Thoracic aorta (tissue), 2 donors: ENCODE data around the gene ABLIM3. TPM values are rescaled to one million over a fixed set of nuclear protein-coding genes. Genes with fewer than 3 reads are reported as not detected.

Source experiments
- ATAC-seq: fragments of 150-250 bp; one replicate; pipeline ENCODE4 v1.8.0; 2017; ENCODE audit warnings: low read depth; ENCODE audit not compliant: insufficient number of reproducible peaks, low FRiP score
- DNase-seq: peaks from one replicate; pipeline ENCODE4 v3.0.0-alpha.2; 2020; ENCODE audit warnings: low spot score
- H3K27ac ChIP-seq, 2 donors: fragments of 200-600 bp; sonication (generic); 1 replicate in 1 of 2; 2 replicates in 1 of 2; pipeline ENCODE4 v1.5.1; 2016; ENCODE audit warnings: mild to moderate bottlenecking in 2 of 2, moderate library complexity in 2 of 2
- H3K27me3 ChIP-seq: fragments of 200-600 bp; sonication (generic); replicated peaks from 2 replicates; pipeline ENCODE4 v1.6.0; 2016; ENCODE audit warnings: mild to moderate bottlenecking; ENCODE audit not compliant: insufficient read depth
- H3K36me3 ChIP-seq: fragments of 200-600 bp; sonication (generic); one replicate; pipeline ENCODE4 v1.5.1; 2016
- H3K4me1 ChIP-seq, 2 donors: fragments of 200-600 bp; sonication (generic); 1 replicate in 1 of 2; 2 replicates in 1 of 2; pipeline versions ENCODE4 v1.5.1 to v1.6.0; 2016; ENCODE audit warnings: low read depth in 2 of 2, mild to moderate bottlenecking in 1 of 2; ENCODE audit not compliant: control insufficient read depth in 1 of 2
- H3K4me3 ChIP-seq: fragments of 200-600 bp; sonication (generic); 2 replicates; pipeline ENCODE4 v1.5.1; 2016; ENCODE audit warnings: mild to moderate bottlenecking
- H3K9me3 ChIP-seq: fragments of 200-600 bp; sonication (generic); 2 replicates; pipeline ENCODE4 v1.5.1; 2016
- total RNA-seq, 2 donors: library from RNA; depleted of rRNA; stranded (reverse); fragments of >200 nt; gene quantifications; one replicate each; pipeline versions ENCODE4 v1.1.0 to v1.2.3, GENCODE V29; 2016
- TF ChIP-seq, protein P1 (sequence below): fragments of 200-600 bp; sonication (generic); IDR thresholded peaks from one replicate; pipeline ENCODE4 v1.5.1; 2019; ENCODE audit warnings: antibody characterized with exemption

Gene ABLIM3
- total RNA-seq, 2 donors from 2014 or later: 23.0 to 41.2 TPM

DNA sequence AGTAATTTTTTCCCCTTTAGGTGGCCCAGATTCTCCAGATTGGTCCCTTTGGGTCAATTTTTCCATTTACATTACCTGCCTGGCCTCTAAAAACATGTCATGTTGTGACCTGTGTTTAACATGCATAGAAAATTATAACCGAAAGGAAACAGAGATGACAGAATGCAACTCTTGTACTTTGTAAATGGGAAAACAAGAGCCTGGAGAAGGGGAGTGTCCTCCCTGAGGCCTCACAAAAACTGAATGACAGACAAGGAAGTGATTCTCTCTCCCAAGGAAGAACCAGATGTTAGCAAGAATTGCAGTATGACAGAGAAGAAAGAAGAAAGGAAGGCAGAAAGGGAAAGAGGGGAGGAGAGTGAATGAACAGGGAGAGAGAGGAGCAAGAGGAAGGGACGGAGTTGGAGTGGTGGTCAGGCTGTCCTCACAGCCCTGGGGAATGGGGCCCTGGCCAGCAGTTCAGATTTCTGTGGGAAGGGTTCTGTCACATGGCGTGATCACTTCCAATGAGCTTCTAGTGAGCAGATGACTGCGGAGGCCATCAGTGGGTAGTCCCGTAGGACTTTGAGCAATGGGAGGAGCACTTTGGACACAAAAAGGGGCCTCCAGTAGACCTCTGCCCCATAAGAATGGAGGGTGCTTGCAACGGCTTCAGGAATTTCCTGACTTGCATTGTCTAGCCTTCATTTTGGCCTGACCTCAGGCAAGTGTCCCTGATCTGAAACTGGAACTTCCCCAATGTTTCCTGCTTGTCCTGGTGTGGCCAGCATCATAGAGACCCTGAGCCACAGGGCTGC, 31.6 kb downstream of the ABLIM3 start:
- H3K4me1 ChIP-seq: peaks cover 25 to 57% of the 10 kb centered on the region in 2 donors
- no peak overlapping the region for H3K4me3 ChIP-seq
- TF ChIP-seq, protein P1, sequence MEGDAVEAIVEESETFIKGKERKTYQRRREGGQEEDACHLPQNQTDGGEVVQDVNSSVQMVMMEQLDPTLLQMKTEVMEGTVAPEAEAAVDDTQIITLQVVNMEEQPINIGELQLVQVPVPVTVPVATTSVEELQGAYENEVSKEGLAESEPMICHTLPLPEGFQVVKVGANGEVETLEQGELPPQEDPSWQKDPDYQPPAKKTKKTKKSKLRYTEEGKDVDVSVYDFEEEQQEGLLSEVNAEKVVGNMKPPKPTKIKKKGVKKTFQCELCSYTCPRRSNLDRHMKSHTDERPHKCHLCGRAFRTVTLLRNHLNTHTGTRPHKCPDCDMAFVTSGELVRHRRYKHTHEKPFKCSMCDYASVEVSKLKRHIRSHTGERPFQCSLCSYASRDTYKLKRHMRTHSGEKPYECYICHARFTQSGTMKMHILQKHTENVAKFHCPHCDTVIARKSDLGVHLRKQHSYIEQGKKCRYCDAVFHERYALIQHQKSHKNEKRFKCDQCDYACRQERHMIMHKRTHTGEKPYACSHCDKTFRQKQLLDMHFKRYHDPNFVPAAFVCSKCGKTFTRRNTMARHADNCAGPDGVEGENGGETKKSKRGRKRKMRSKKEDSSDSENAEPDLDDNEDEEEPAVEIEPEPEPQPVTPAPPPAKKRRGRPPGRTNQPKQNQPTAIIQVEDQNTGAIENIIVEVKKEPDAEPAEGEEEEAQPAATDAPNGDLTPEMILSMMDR: no peak
- H3K9me3 ChIP-seq: no peaks in the 10 kb centered on the region
- H3K27ac ChIP-seq: peak overlapping the region; percentile 4 to 34
- DNase-seq: no peak
- no peak for ATAC-seq
- no peaks in the 10 kb centered on the region for H3K36me3 ChIP-seq
- no peaks in the 10 kb centered on the region for H3K27me3 ChIP-seq

DNA sequence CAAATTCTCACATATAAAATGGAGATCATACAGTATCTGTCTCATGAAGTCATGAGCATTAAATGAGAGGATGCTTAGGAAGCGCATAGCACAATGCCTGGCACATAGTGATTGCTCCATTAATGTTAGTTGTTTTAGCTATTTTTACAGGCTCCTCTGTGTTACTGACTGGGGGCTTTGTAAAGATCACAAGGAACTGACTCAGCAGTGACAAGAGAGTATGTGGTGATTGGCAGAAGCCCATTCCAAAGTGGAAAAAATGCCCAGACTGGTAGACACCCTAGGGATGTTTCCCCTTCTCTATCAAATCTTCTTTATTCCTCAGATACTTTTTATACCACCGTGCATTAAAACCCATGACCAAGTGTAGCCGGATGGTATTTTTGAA, 33.5 kb downstream of the ABLIM3 start:
- no peaks in the 10 kb centered on the region for H3K9me3 ChIP-seq
- H3K27me3 ChIP-seq: no peaks in the 10 kb centered on the region
- H3K27ac ChIP-seq: peak overlapping the region; percentile 83 to 87
- TF ChIP-seq, protein P1: no peak
- peaks cover 25 to 70% of the 10 kb centered on the region in 2 donors for H3K4me1 ChIP-seq
- H3K4me3 ChIP-seq: no peak overlapping the region
- ATAC-seq (no peak), DNase-seq (no peak)
- no peaks in the 10 kb centered on the region for H3K36me3 ChIP-seq

DNA sequence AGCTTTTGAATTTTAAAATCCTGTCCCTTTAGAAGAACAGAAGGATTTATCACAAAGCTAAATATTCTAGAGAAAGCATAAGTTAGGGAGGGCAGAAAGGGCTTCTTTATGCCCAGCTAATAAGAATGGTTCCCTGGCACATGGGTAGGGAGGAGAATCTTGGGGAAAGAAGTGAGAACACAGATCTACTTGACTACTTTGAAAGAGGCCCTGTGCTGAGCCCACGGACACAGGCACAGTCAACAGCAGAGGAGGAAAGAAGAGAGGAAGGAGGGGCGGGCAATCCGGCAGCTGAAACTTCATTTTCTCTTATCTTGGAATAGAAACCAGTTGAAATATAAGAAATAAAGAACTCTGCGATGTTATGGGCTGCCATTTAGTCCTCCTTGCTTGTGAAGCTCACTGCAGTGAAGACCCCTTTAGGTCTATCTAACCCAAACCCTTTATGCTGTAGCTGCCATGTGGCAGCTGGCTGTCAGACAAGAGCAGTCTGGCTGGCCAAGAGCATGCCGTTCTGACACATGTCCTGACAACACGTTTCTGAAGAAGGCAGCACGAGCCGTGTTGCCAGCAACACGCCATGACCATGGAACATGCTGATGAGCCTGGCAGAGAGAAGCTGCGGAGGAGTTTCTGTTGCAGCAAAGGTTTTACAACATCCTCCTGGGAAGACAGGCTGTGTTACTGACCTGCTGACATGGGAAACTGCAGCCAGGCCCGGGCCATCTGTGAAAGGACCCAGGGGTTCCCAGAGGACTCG, 34.2 kb downstream of the ABLIM3 start:
- H3K36me3 ChIP-seq: no peaks in the 10 kb centered on the region
- no peaks in the 10 kb centered on the region for H3K9me3 ChIP-seq
- ATAC-seq (peak; percentile 5), DNase-seq (no peak)
- peak overlapping the region; percentile 83 to 87 for H3K27ac ChIP-seq
- H3K27me3 ChIP-seq: no peaks in the 10 kb centered on the region
- TF ChIP-seq, protein P1: no peak
- H3K4me1 ChIP-seq: peaks cover 25 to 76% of the 10 kb centered on the region in 2 donors
- H3K4me3 ChIP-seq: no peak overlapping the region

DNA sequence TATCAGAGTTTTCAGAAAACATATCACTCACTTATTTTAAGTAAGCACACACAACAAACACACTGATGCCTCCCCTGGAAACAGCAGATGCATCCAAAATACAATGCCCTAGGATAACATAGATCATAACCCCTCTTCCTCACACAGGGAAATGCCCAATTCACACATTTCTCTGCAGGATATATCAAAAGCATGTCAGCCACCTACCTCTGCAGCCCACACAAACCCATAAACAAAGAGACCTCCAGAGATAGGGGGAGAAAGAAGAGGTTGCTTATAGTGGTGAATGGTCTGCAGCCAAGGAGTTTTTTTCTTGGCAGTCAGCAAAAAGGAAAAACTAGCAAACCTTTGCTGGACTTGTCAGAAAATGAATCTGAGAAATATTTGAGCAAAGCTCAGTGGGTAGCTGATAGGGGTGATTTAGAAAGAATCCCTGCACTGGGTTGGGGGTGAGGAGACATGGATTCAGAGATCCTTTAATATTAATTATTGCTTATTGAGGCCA, 36.1 kb downstream of the ABLIM3 start:
- no peak overlapping the region for H3K27ac ChIP-seq
- H3K27me3 ChIP-seq: no peaks in the 10 kb centered on the region
- ATAC-seq (no peak), DNase-seq (no peak)
- no peak overlapping the region for H3K4me3 ChIP-seq
- H3K4me1 ChIP-seq: peaks cover 29 to 88% of the 10 kb centered on the region in 2 donors
- no peaks in the 10 kb centered on the region for H3K36me3 ChIP-seq
- no peaks in the 10 kb centered on the region for H3K9me3 ChIP-seq
- TF ChIP-seq, protein P1: no peak

DNA sequence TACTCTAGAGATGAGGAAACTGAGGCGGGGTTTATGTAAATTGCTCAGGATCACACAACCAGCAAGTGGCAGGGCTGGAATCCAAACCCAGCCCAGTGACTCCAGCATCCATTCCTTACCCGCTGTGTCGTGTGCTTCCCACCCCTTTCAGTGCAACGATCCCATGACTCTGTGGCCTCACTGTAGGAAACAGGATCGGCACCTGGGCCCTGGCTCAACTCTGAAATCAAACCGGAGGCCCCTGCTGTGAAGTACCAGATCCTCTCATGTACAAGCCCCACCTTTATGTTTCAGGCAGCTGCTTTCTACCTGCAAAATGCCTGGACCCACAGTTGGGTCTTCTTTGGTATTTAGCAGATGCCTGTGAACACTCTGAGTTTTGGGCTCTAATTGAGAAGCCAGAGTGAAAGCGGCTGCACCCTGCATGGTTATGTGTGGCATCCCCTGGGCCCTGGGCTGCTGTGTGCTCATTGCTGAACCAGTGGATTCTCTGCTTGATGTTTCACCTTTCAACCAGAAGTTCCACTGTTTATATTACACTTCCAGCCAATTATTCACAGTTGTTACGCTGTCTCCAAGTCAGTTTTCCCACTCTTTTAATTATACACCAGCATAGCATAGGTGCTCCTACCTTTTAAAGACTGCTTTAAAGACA, 36.7 kb downstream of the ABLIM3 start:
- Histone ChIP-seq H3K36me3 (no peaks in the 10 kb centered on the region), H3K4me3 (no peak overlapping the region), H3K4me1 (peaks cover 28 to 81% of the 10 kb centered on the region in 2 donors), H3K9me3 (no peaks in the 10 kb centered on the region), H3K27me3 (no peaks in the 10 kb centered on the region), H3K27ac (no peak overlapping the region)
- DNase-seq (no peak), ATAC-seq (no peak)
- TF ChIP-seq, protein P1: no peak
